Esophagus (tissue), 2 donors: ENCODE measurements around the gene PRRC2B. TPM values are rescaled to one million over a fixed set of nuclear protein-coding genes. Genes with fewer than 3 reads are reported as not detected.
"Not testable (repeated sequence)": the region's sequence is repeated elsewhere in the genome, so short reads cannot be mapped to it uniquely, and the experiment has no call there.

Experiments
- H3K27ac ChIP-seq, 2 donors: one replicate each; pipeline ENCODE4 v1.5.1; 2013; ENCODE audit warnings: low read depth in 2 of 2, mild to moderate bottlenecking in 2 of 2, inconsistent platforms in 1 of 2, low read length in 1 of 2, moderate library complexity in 1 of 2
- H3K27me3 ChIP-seq, 2 donors: one replicate each; pipeline ENCODE4 v1.6.1; 2013; ENCODE audit warnings: low read length in 2 of 2, control low read depth in 1 of 2, mild to moderate bottlenecking in 1 of 2; ENCODE audit not compliant: insufficient read depth in 2 of 2, control insufficient read depth in 1 of 2
- H3K36me3 ChIP-seq, 2 donors: one replicate each; pipeline ENCODE4 v1.6.1; 2013; ENCODE audit warnings: low read length in 1 of 2; ENCODE audit not compliant: control insufficient read depth in 2 of 2, insufficient read depth in 2 of 2
- H3K4me1 ChIP-seq, 2 donors: one replicate each; pipeline ENCODE4 v1.6.1; 2013; ENCODE audit warnings: low read length in 1 of 2; ENCODE audit not compliant: control insufficient read depth in 2 of 2, insufficient read depth in 2 of 2
- H3K4me3 ChIP-seq, 2 donors: one replicate each; pipeline ENCODE4 v1.5.1; 2013; ENCODE audit warnings: low read length in 2 of 2, mild to moderate bottlenecking in 2 of 2, low read depth in 1 of 2, moderate library complexity in 1 of 2
- H3K9me3 ChIP-seq, 2 donors: one replicate each; pipeline ENCODE4 v1.6.1; 2013; ENCODE audit warnings: mild to moderate bottlenecking in 2 of 2, low read depth in 1 of 2, low read length in 1 of 2, moderate library complexity in 1 of 2; ENCODE audit not compliant: control insufficient read depth in 2 of 2, insufficient read depth in 1 of 2
- WGBS, 2 donors: extraction: QIAGEN DNeasy Blood & Tissue Kit; methylation state at CpG; one replicate each; pipeline ENCODE4 v1.1.7; 2013; 5-methylcytosine and 5-hydroxymethylcytosine counted together
- polyA plus RNA-seq, 2 donors: library from polyadenylated mRNA; stranded (reverse); fragments of 200-250 nt; gene quantifications; one replicate each; pipeline ENCODE4 v1.2.3, GENCODE V29; 2013
- donor health status: healthy with polysubstance abuse.
- donor health status: Bipolar disorder and iron deficiency.

Gene PRRC2B
- polyA plus RNA-seq, 2 donors: 26.8 to 60.0 TPM

DNA sequence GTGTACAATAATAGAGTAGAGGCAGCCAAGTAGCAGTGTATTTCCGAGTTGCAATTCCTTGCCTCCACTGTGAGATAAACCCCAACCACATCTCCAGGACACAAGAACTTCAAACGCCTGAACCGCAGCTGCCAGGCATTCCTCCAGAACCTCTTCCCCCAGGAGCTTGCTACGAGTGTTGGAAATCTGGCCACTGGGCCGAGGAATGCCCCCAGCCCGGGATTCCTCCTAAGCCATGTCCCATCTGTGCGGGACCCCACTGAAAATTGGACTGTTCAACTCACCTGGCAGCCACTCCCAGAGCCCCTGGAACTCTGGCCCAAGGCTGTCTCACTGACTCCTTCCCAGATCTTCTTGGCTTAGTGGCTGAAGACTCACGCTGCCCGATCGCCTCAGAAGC lies 155.3 kb downstream of the PRRC2B start:
- H3K36me3 ChIP-seq, H3K27ac ChIP-seq, H3K4me3 ChIP-seq, H3K9me3 ChIP-seq: not testable (repeated sequence)
- H3K27me3 ChIP-seq: peaks cover 0 to 16% of the 10 kb centered on the region in 2 donors
- peaks cover 7 to 15% of the 10 kb centered on the region in 2 donors for H3K4me1 ChIP-seq
- WGBS, 2 donors: 86 to 91% methylated on average over 10 of the region's 10 CpGs

Other genes starting within 250 kb of the PRRC2B start
- gene FAM78A, start 117.6 kb upstream of the PRRC2B start, polyA plus RNA-seq: under 1 TPM; 0.62 to 0.86 TPM
- under 1 TPM; 0.47 to 0.73 TPM for gene PLPP7, start 104.4 kb upstream of the PRRC2B start, polyA plus RNA-seq
- gene POMT1, start 108.8 kb downstream of the PRRC2B start, polyA plus RNA-seq: 10 to 100 TPM; 11.5 to 18.2 TPM
- gene UCK1, start 137.2 kb downstream of the PRRC2B start, polyA plus RNA-seq: 10 to 100 TPM; 17.3 to 19.4 TPM
- not detected for gene PRRT1B, start 151.4 kb downstream of the PRRC2B start, polyA plus RNA-seq